WTC11 (cell line): Measurements from ENCODE around the gene CUTC. TPM values are rescaled to one million over a fixed set of nuclear protein-coding genes. Genes with fewer than 3 reads are reported as not detected.

ENCODE experiments used
- ATAC-seq: fragments of 200-7000 bp; cut with Tn5 transposase; 2 replicates; pipeline ENCODE4 v1.10.0; 2021; ENCODE audit warnings: mild to moderate bottlenecking, moderate library complexity
- CTCF ChIA-PET: fragments of 300-600 bp; sonication (Branson Sonifier 250); formaldehyde crosslinking; loops from one replicate; lab custom pipeline; 2021; ENCODE audit warnings: antibody characterized with exemption; lab: Charles Lee
- POLR2A ChIA-PET: fragments of 350-600 bp; sonication (Branson Sonifier 250); formaldehyde crosslinking; loops from one replicate; lab custom pipeline; 2021; ENCODE audit warnings: antibody characterized with exemption; lab: Charles Lee
- DNase-seq: peaks from one replicate; pipeline ENCODE4 v3.0.0; 2021; ENCODE audit warnings: low spot score
- H3K27ac Mint-ChIP-seq: 2 replicates; pipeline ENCODE4 v1.8.0; 2021; ENCODE audit warnings: mixed read lengths
- H3K27me3 Mint-ChIP-seq: 2 replicates; pipeline ENCODE4 v1.8.0; 2021; ENCODE audit warnings: low read depth, mild to moderate bottlenecking, moderate library complexity, mixed read lengths
- H3K36me3 Mint-ChIP-seq: 2 replicates; pipeline ENCODE4 v1.8.0; 2021; ENCODE audit warnings: mixed read lengths
- H3K4me1 Mint-ChIP-seq: 2 replicates; pipeline ENCODE4 v1.8.0; 2022; ENCODE audit warnings: mixed read lengths
- H3K4me3 Mint-ChIP-seq: 2 replicates; pipeline ENCODE4 v1.8.0; 2021; ENCODE audit warnings: mild to moderate bottlenecking, moderate library complexity, mixed read lengths
- H3K9me3 Mint-ChIP-seq: 2 replicates; pipeline ENCODE4 v1.8.0; 2021; ENCODE audit warnings: mixed read lengths
- ATF6 ChIP-seq: sonication (generic); formaldehyde crosslinking; IDR thresholded peaks from 2 replicates; pipeline ENCODE4 v1.8.1; 2023; ENCODE audit warnings: mild to moderate bottlenecking, missing genetic modification reagents
- ERG ChIP-seq: fragments of 250-450 bp; sonication (Bioruptor Pico); IDR thresholded peaks from 2 replicates; pipeline ENCODE4 v1.8.0; 2021; ENCODE audit warnings: mild to moderate bottlenecking
- ESRRA ChIP-seq: sonication (generic); formaldehyde crosslinking; IDR thresholded peaks from 2 replicates; pipeline ENCODE4 v1.8.1; 2022; ENCODE audit warnings: mild to moderate bottlenecking, missing genetic modification reagents, borderline replicate concordance
- FOXP1 ChIP-seq: sonication (generic); formaldehyde crosslinking; IDR thresholded peaks from 2 replicates; pipeline ENCODE4 v1.8.0; 2022; ENCODE audit warnings: missing genetic modification reagents, mild to moderate bottlenecking, moderate library complexity, borderline replicate concordance
- GABPB1 ChIP-seq: sonication (generic); formaldehyde crosslinking; IDR thresholded peaks from 2 replicates; pipeline ENCODE4 v1.8.1; 2023; ENCODE audit warnings: mild to moderate bottlenecking, missing genetic modification reagents
- KAT7 ChIP-seq: sonication (generic); formaldehyde crosslinking; IDR thresholded peaks from 2 replicates; pipeline ENCODE4 v1.8.1; 2023; ENCODE audit warnings: missing genetic modification reagents, mild to moderate bottlenecking, borderline replicate concordance
- NFYB ChIP-seq: sonication (generic); formaldehyde crosslinking; conservative IDR thresholded peaks from 2 replicates; pipeline ENCODE4 v1.8.0; 2022; ENCODE audit warnings: low read depth, missing genetic modification reagents
- STAT6 ChIP-seq: sonication (generic); formaldehyde crosslinking; conservative IDR thresholded peaks from 2 replicates; pipeline ENCODE4 v1.8.1; 2023; ENCODE audit warnings: mild to moderate bottlenecking, low read depth, missing genetic modification reagents, moderate library complexity
- USF1 ChIP-seq: sonication (generic); formaldehyde crosslinking; IDR thresholded peaks from 2 replicates; pipeline ENCODE4 v1.8.0; 2022; ENCODE audit warnings: mild to moderate bottlenecking, missing genetic modification reagents
- USF2 ChIP-seq: sonication (generic); formaldehyde crosslinking; IDR thresholded peaks from 2 replicates; pipeline ENCODE4 v1.8.1; 2023; ENCODE audit warnings: mild to moderate bottlenecking, missing genetic modification reagents, moderate library complexity
- ZBTB43 ChIP-seq: sonication (generic); formaldehyde crosslinking; IDR thresholded peaks from 2 replicates; pipeline ENCODE4 v1.8.1; 2023; ENCODE audit warnings: mild to moderate bottlenecking, missing genetic modification reagents
- ZNF512 ChIP-seq: sonication (generic); formaldehyde crosslinking; IDR thresholded peaks from 2 replicates; pipeline ENCODE4 v1.8.1; 2022; ENCODE audit warnings: missing genetic modification reagents, borderline replicate concordance
- ZSCAN18 ChIP-seq: fragments of 250-450 bp; sonication (Bioruptor Pico); IDR thresholded peaks from 2 replicates; pipeline ENCODE4 v2.1.2; 2022; ENCODE audit warnings: mild to moderate bottlenecking, moderate library complexity
- total RNA-seq: library from RNA; stranded (reverse); gene quantifications from 3 replicates; pipeline ENCODE4 v1.2.3, GENCODE V29; 2021

Gene CUTC
- total RNA-seq, 1 experiment from 2014 or later, result 28.6 TPM

GRCh38 chr10:99685597-99685967 lies 46.5 kb upstream of the CUTC start:
- H3K27ac Mint-ChIP-seq, result peak overlapping the region; percentile 33; the same call in 1 of the 2 replicates
- no peak for TF ChIP-seq ESRRA (CRISPR knock-in tag)
- TF ChIP-seq KAT7, result no peak
- TF ChIP-seq USF2 (CRISPR knock-in tag), result no peak
- TF ChIP-seq ATF6 (CRISPR knock-in tag), result no peak
- TF ChIP-seq ZNF512 (CRISPR knock-in tag), result no peak
- TF ChIP-seq GABPB1 (CRISPR knock-in tag), result no peak
- TF ChIP-seq NFYB, result no peak
- TF ChIP-seq USF1 (CRISPR knock-in tag), result no peak
- TF ChIP-seq ERG, result no peak
- no peak for TF ChIP-seq ZSCAN18 (CRISPR knock-in tag)
- no peak for TF ChIP-seq ZBTB43 (CRISPR knock-in tag)
- no peak for TF ChIP-seq FOXP1 (CRISPR knock-in tag)
- no peak for TF ChIP-seq STAT6 (CRISPR knock-in tag)
- no peak for DNase-seq
- POLR2A ChIA-PET, result no interaction called here
- no peaks in the 10 kb centered on the region for H3K36me3 Mint-ChIP-seq
- H3K4me1 Mint-ChIP-seq, result no peaks in the 10 kb centered on the region
- no peak overlapping the region for H3K4me3 Mint-ChIP-seq
- H3K27me3 Mint-ChIP-seq, result no peaks in the 10 kb centered on the region
- CTCF ChIA-PET, result no interaction called here
- no peak for ATAC-seq
- no peaks in the 10 kb centered on the region for H3K9me3 Mint-ChIP-seq
